GM23248 (cell line): ENCODE results near the gene LARP7.

ENCODE experiments used
- EZH2 ChIP-seq: fragments of 200-600 bp; sonication (generic); IDR thresholded peaks from 2 replicates; pipeline ENCODE4 v1.6.1; 2018; ENCODE audit warnings: antibody characterized with exemption, mild to moderate bottlenecking; ENCODE audit not compliant: insufficient read depth, poor library complexity, severe bottlenecking
- EZH2phosphoT487 ChIP-seq: fragments of 200-600 bp; sonication (generic); IDR thresholded peaks from 2 replicates; pipeline ENCODE4 v1.6.1; 2018; ENCODE audit warnings: antibody characterized with exemption, moderate library complexity, mild to moderate bottlenecking, low read depth; ENCODE audit not compliant: insufficient read depth

- no peak for TF ChIP-seq EZH2
- TF ChIP-seq EZH2phosphoT487, result no peak
Observed at GRCh38 chr4:112647785-112648184, 10.8 kb downstream of the LARP7 start.
